HG03135 (cell line): ENCODE results near the gene GPR162.

ENCODE experiments used
- ATAC-seq: cut with Tn5 transposase; IDR thresholded peaks from one replicate; pipeline ENCODE4 v1.9.1; 2021; ENCODE audit warnings: mild to moderate bottlenecking, moderate library complexity; ENCODE audit not compliant: unreplicated experiment

The GPR162 gene

DNA sequence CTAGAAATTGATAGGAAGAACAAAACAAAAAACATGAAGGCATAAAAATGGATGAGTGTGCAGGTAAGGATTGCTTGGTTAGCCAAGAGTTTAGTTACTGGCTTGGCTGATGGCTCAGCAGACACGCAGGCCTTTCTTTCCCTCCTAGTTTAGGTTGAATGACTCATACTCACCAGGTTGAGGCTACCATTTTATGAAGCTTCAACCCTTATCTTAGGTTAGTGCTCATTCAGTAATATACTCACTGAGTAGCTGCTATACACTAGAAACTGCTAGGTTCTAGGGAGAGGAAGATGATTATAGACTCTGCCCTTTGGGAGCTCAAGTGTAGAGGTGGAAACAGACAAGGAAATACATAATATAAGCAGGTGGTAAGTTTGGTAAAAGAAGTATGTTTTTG is 12.6 kb downstream of the GPR162 start:
- no peak for ATAC-seq

DNA sequence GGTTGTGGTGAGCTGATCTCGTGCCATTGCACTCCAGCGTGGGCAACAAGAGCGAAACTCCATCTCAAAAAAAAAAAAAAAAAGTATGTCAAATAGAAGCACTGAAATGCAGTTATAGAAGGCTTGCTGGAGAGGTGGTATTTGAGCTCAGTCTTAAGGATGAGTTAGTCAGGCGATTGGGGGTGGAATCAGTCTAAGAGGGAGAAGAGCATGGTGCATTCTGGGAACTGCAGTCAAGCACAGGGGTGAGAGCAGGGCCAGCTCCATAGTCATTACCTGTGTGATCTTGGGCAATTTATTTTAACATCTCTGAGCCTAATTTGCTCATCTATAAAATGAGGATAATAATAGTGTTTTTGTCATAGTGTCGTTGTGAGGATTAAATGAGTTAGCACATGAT is 13.3 kb downstream of the GPR162 start:
- ATAC-seq: no peak

DNA sequence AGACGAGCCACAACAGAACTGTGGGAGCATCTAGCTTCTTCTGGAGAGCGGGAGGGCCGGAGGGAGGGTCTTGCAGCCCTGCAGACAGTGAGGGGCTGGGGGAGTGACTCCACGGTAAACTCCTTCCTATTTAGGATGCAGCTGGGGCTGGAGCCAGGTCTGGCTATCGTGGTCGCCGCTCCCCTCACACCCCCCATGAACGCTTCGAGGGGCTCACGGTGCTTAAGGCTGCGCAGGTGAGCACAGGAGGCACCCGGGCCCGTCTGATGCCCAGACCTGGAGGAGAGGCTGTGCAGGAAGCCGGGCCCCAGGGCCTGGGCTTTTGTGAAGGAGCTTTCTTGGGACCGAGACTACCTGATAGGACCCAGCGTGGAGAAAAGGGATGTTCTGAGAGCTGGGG is 15.2 kb downstream of the GPR162 start:
- ATAC-seq: no peak

DNA sequence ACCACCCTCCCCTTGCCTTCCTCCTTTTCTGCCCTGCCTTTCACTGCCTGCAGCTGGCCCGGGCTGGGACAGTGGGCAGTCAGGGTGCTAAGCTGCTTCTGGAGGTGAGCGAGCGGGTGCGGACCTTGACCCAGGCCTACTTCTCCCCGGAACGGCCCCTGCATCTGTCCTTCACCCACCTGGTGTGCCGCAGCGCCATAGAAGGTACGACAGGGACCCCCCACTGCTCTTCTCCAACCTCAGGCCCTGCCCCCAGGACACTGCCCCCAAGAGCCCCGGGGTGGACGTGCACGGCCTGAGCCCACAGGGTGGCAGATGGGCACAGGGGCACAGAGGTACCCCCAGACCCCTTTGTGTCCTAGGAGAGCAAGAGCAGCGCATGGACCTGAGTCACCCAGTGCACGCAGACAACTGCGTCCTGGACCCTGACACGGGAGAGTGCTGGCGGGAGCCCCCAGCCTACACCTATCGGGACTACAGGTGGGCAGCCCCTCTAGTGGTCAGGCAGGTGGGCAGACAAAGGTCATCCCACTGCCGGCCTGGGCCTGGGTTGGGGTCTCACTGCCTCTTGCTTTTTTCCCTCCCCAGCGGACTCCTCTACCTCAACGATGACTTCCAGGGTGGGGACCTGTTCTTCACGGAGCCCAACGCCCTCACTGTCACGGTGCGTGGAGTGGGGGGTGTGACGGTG is 15.9 kb downstream of the GPR162 start:
- ATAC-seq: no peak

DNA sequence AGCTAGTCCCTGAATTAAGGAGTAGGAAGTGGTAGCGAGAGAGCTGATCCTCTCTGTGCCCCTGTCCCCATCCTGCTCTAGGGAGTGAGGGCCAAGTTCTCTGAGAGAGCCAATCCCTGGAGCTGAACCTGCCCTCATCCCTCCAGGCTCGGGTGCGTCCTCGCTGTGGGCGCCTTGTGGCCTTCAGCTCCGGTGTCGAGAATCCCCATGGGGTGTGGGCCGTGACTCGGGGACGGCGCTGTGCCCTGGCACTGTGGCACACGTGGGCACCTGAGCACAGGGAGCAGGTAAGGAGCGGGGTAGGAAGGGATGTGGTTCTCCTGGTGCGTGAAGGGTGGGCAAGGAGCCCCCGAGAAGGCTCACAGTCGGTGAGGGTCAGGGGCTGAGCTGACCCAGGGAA is 17.2 kb downstream of the GPR162 start:
- ATAC-seq: no peak

DNA sequence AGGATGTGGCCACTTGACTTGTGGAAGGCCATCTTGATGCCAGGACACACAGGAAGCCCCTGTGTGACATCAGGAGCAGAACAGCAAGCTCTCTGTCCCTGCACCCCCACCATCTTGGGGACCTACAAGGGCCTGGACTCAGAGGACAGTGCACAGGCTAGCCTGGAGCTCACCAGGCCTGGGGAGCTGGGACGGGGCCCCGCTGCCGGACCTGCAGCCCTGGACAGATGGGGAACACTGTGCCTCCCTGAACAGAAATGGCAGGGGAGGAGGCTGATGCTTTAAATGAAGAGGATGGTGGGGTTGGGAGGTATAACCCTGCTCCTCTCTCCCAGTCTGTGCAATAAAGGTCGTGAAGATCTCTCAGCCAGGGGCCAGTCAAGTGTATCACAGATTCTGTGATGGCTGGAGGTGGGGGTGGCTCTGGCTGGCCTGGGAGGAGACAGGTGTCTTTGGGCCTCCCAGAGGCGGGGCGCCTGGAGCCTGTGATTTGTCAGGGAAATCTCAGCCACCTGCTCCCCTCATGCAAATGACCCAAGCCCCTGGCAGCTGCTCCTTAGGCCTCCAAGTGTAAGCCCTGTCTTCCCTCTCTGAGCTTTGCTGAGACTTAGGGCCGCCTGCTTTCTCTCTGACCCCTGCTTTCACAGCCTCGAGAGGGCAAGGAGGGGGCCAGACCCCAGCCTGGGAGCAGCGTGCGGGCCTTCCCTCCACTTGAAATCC is 18.0 kb downstream of the GPR162 start:
- ATAC-seq: no peak

DNA sequence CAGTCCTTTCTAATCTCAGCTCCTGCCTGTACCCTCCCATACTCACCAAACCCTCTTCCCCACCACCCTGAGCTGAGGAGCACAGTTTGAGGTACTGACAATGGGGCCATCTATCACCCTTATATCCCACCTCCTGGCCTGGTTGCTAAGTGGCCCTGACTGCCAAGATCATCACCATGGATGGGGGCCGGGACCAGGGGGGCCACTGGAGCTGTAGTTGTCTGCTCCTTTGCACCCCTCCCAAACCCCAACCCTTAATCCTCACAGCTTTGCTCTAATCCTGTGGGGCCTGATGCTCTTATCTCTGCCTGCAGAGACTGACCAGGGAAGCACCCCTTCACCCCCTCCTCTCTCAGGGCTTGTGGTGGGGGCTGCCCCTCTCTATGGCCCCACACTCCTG is 18.7 kb downstream of the GPR162 start:
- ATAC-seq: no peak

DNA sequence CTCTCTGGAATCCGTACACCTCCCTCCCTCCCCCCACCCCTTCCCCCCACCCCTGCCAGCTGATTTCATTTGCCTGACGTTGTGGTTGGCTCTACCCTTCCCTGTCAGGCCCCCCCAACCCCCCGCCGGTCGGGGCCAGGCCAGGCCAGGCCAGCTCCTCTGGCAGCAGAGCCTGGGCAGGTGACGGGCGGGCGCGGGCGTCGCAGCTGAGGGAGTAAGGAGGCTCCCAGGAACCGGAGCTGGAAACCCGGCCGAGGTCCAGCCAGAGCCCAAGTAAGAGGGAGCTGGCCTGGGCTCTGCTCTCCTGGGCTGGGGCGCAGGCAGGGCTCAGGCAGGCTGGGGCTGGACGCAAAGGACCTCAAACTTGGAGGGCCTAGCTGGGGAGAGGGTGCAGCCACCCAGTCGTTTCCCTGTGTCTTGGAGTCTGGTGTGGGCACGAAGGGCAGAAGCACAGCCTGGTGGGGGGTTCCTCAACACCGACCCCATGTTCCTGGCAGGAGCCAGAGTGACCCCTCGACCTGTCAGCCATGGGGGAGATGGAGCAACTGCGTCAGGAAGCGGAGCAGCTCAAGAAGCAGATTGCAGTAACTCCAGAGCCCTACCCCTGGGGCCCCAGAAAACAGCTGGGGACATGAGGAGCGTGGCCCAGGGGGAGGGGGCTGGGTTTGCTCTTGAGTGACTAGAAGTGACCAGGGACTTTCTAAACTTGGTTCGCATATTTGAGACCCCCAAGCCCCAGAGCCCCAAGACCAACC is 19.3 kb downstream of the GPR162 start, which contains the start of gene GNB3:
TSS of gene GNB3 (plus strand) at position 165 of the 755 bp plus-strand sequence. CDS start at position 528, 363 bp downstream.
- no peak for ATAC-seq

DNA sequence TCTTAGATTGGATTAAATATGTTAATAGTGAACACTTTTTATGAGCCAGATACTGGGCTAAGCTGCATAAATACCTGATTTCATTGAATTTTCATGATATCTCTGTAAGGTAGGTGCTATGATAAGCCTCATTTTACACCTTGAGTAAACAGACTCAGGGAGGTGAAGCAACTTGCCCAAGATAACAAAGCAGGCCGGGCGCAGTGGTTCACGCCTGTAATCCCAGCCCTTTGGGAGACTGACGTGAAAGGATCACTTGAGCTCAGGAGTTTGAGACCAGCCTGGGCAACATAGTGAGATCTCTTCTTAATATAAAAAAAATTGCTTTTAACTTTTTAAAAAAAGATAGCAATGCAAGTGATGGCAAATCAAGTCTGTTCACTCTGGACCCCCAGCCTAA is 20.5 kb downstream of the GPR162 start:
- ATAC-seq: no peak

DNA sequence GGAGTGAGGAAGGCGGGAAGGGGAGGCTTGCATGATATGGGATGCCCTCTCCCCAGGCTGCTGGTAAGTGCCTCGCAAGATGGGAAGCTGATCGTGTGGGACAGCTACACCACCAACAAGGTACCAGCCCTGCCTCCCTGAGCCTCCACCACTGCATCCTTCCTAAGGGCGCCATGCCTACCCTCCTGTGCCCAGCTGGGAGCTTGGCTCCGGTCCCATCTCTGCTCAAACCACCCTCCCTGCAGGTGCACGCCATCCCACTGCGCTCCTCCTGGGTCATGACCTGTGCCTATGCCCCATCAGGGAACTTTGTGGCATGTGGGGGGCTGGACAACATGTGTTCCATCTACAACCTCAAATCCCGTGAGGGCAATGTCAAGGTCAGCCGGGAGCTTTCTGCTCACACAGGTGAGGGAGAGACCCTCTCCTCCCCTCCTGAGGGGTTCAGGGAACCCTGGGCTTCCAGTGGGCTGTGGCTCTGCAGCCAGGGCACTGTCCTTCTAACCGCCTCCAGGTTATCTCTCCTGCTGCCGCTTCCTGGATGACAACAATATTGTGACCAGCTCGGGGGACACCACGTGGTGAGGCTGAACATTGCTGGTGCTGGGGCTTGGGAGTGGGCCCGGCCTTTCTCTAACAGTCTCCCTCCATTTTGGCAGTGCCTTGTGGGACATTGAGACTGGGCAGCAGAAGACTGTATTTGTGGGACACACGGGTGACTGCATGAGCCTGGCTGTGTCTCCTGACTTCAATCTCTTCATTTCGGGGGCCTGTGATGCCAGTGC is 21.7 kb downstream of the GPR162 start:
- ATAC-seq: no peak

DNA sequence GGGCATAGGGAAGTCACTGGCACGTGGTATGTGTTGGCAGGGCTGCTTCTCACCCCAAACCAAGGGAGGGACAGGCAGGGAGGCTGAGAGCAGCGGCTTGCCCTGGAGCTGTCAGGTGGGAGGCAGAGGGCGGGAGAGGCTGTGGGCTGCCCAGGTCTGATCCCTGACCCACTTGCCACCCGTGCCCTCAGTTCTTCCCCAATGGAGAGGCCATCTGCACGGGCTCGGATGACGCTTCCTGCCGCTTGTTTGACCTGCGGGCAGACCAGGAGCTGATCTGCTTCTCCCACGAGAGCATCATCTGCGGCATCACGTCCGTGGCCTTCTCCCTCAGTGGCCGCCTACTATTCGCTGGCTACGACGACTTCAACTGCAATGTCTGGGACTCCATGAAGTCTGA is 23.8 kb downstream of the GPR162 start:
- no peak for ATAC-seq

DNA sequence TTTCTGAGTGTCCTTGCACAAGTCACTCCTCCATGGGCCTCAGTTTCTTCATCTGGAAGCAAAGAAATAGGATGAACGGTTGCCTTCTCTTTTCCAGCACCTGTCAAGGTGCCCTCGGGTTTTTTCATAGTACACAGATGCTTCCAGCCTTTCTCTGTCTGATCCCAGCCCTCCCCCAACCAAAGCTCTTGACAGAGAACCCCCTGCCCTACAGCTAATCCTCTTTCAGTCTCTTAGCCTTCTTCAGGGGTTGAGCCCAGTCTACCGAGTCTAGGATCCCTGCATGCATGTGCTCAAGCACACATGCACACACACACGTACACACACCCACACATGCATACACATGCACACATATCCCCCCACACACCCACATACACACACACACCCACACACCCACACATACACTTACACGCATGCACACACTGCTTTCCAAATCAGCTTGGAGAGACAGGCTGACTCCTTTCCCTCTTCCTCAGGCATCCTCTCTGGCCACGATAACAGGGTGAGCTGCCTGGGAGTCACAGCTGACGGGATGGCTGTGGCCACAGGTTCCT is 24.8 kb downstream of the GPR162 start:
- no peak for ATAC-seq

DNA sequence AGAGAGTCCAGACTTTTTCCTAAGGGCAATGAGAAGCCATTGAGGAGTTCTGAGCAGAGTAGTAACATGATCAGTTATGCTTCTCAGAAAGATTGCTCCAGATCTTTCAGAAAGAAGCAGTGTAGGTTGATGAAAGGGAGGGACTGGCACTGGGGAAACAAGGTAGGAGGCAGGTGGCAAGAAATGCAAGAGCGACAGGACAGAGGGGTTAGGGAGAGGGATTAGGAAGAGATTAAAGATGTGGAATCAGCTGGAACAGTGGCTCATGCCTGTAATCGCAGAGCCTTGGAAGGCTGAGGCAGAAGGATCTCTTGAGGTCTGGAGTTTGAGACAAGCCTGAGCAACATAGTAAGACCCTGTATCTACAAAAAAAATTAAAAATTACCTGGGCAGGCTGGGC is 26.1 kb downstream of the GPR162 start:
- ATAC-seq: no peak

DNA sequence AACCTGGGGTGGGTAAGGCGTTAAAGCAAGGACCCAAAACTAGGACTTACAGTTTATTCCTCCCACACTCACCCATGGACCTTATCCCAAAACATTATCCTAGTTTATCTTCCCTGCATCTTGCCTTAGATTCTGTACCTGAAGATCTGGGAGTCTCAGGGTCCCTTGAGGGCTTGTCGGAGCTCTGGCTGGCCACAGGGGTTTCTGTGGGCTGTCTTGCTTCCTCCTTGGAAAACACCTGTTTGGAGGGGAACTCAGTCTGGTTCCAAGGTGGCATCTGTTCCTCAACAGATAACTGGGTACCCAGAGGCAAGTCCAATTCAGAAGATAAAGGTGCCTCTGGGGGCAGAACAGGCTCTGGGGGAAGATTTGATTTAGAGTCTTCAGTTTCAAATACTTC is 27.8 kb downstream of the GPR162 start:
- ATAC-seq: no peak

DNA sequence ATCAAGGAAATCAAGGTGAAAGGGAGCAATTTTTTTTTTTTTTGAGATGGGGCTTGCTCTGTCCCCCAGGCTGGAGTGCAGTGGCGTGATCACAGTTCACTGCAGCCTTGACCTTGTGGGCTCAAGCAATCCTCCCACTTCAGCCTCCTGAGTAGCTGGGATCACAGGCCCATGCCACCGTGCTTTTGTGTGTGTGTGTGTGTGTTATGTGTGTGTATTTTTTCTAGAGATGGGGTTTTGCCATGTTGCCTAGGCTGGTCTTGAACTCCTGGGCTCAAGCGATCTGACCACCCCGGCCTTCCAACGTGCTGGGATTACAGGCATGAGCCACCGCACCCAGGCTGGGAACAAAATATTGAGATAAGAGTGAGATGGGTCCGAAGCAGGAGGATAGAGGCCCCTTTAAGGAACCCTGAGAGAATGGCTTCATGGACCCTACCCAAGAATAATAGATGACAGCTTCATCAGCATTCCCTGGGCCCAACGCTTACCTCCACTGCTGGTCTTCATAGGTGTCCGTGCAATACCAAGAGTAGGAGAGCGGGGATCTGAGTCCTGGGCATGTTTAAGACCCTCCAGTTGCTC is 28.4 kb downstream of the GPR162 start:
- ATAC-seq: no peak

DNA sequence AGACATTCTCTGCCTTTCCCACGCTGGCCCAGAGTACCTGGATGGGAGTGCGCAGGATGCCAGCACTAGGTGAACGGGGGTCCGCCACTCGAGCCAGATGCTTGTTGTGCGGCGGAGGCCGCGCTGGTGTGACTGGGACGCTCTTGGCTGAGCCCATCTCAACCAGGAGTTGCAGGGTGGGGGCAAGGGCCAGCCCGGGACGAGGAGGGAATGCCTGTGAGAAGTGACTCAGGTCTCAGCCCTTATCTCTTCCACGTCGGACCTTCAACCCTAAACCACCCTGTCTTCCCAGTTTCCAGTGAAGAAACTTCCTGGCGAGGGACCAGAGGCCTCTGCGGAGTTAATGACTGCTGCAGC is 29.2 kb downstream of the GPR162 start:
- no peak for ATAC-seq

DNA sequence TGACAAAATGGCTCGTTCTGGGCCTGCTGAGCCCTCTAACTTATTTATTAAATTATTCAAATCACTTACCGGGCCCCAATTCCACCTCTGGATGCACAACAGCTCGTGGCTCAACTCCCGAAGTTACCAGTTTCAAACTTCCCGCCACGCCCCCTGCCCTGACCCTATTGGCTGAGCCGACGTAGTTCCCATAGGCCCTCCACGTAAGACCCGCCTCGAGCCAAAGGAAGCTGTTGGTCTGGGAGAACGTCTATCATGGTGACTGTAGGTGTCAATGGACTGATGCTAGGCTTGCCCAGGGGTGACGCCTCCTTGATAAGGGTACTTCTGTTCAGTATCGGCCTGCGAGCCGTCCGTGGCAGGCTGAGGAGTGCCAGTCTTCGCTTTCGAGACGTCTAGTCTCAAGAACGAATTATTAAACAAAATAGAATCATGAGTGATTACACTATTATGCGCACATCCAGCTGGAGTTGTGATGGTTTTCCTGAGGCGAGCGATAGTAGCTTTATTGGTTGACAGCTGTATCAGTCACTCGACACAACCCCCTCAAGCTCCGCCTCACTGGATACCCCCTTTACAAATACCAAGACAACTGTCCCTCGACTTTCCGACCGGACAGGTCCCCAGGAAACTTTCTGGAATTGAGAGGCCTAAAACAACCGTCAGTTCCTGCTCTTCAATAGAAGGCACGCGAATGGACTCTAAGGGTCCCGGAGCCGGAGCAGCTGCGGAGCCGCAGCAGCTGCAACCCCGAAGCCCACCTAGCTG is 29.7 kb downstream of the GPR162 start, which contains the start of gene CDCA3:
TSS of gene CDCA3 (minus strand) at position 134 of the 768 bp plus-strand sequence. CDS start 334 bp downstream, outside the sequence.
- ATAC-seq: peak; percentile 56

DNA sequence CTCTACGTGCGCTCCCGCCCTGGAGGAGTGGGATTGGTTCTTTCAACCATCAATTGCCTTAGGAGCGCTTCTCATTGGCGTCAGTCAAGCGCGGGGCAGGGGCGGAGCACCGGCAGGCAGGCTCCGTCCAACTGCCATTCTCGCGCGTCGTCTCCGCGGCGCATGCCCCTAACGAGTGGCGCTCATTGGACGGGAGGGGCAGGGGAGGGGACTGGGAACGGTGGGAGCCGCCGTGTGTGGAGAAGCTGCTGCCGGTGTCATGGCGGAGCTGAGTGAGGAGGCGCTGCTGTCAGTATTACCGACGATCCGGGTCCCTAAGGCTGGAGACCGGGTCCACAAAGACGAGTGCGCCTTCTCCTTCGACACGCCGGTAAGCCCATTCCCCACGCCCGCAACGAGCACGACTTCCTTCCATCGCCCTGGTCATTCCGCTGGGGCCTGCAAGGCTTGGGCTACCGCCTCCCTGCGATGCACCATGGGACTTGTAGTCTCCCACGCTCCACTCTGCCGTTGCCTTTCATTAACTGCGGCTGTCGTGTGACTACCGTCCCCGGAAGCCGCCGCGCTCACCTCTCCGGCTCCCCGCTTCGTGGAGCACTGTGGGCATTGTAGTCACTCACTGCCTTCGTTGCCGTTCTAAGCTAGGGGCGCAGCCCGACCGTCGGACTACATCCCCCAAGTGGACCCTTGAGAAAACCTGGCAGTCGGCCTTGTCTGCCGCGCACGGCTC is 30.5 kb downstream of the GPR162 start, which contains the start of gene USP5:
TSS of gene USP5 (plus strand) at position 230 of the 730 bp plus-strand sequence. CDS start at position 260, 30 bp downstream.
- peak; percentile 70 for ATAC-seq
